Nephron progenitor cell (in vitro differentiated cells): ENCODE results near the gene GRID2.

Source experiments
- DNase-seq: peaks from one replicate; pipeline ENCODE4 v3.0.0; 2021
- H3K27ac Mint-ChIP-seq: 2 replicates; pipeline ENCODE4 v1.8.0; 2021; ENCODE audit warnings: mild to moderate bottlenecking, moderate library complexity, mixed read lengths
- H3K27me3 Mint-ChIP-seq: 2 replicates; pipeline ENCODE4 v1.8.0; 2021; ENCODE audit warnings: mild to moderate bottlenecking, low read depth, mixed read lengths; ENCODE audit not compliant: poor library complexity
- H3K36me3 Mint-ChIP-seq: 2 replicates; pipeline ENCODE4 v1.8.0; 2021; ENCODE audit warnings: low read depth, mixed read lengths
- H3K4me1 Mint-ChIP-seq: 2 replicates; pipeline ENCODE4 v1.8.0; 2021; ENCODE audit warnings: mixed read lengths
- H3K4me3 Mint-ChIP-seq: 2 replicates; pipeline ENCODE4 v1.8.0; 2021; ENCODE audit warnings: mild to moderate bottlenecking, moderate library complexity, mixed read lengths
- H3K9me3 Mint-ChIP-seq: 2 replicates; pipeline ENCODE4 v1.8.0; 2021; ENCODE audit warnings: mild to moderate bottlenecking, moderate library complexity, mixed read lengths
- TF ChIP-seq, protein P1 (sequence below): fragments of 200-600 bp; sonication (generic); IDR thresholded peaks from 2 replicates; pipeline ENCODE4 v1.5.0; 2021; ENCODE audit warnings: antibody characterized with exemption

The GRID2 gene

DNA sequence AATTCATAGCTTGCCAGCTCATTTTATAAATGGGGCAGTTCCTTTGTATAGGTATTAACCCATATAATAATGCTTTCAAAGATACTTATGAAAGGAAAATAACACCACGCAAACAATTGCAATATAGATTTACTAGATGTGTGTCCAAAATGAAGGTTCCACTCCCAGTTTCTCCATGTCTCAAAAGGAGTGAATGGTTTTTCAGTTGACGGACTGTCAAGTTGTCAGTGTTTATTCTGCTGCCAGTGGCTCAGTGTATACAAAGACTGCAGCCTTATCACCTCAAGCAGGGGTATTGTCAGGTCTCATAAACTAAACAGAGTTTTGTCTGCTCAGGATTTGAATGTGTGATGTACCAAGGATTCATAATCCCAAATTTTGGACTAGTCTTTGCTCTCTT lies 939.5 kb downstream of the GRID2 start:
- H3K27me3 Mint-ChIP-seq, result no peaks in the 10 kb centered on the region
- H3K9me3 Mint-ChIP-seq, result no peaks in the 10 kb centered on the region
- DNase-seq, result no peak
- H3K4me3 Mint-ChIP-seq, result no peak overlapping the region
- no peak overlapping the region for H3K27ac Mint-ChIP-seq
- no peaks in the 10 kb centered on the region for H3K4me1 Mint-ChIP-seq
- TF ChIP-seq, protein P1, sequence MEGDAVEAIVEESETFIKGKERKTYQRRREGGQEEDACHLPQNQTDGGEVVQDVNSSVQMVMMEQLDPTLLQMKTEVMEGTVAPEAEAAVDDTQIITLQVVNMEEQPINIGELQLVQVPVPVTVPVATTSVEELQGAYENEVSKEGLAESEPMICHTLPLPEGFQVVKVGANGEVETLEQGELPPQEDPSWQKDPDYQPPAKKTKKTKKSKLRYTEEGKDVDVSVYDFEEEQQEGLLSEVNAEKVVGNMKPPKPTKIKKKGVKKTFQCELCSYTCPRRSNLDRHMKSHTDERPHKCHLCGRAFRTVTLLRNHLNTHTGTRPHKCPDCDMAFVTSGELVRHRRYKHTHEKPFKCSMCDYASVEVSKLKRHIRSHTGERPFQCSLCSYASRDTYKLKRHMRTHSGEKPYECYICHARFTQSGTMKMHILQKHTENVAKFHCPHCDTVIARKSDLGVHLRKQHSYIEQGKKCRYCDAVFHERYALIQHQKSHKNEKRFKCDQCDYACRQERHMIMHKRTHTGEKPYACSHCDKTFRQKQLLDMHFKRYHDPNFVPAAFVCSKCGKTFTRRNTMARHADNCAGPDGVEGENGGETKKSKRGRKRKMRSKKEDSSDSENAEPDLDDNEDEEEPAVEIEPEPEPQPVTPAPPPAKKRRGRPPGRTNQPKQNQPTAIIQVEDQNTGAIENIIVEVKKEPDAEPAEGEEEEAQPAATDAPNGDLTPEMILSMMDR, result no peak
- H3K36me3 Mint-ChIP-seq, result no peaks in the 10 kb centered on the region

DNA sequence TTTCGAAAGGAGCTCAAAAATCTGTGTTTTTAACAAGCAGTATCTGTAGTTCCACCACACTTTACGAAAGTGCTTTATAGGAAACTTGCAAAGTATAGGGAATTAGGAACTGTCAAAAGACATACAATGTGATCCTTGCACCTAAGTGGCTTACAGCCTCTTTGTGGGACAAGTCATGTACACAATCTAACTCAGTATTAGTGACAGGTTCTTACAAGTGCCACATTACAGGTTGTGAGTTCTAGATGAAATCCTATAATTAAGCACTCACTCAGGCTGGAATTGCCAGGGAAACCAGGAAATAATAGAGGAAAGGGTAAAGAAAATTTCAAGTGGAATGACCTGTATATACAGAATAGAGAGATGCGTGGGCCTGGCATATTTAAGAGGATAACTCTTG lies 957.4 kb downstream of the GRID2 start:
- DNase-seq, result no peak
- no peak overlapping the region for H3K4me3 Mint-ChIP-seq
- H3K9me3 Mint-ChIP-seq, result no peaks in the 10 kb centered on the region
- TF ChIP-seq, protein P1, result no peak
- H3K27ac Mint-ChIP-seq, result no peak overlapping the region
- H3K36me3 Mint-ChIP-seq, result no peaks in the 10 kb centered on the region
- H3K27me3 Mint-ChIP-seq, result no peaks in the 10 kb centered on the region
- no peaks in the 10 kb centered on the region for H3K4me1 Mint-ChIP-seq

DNA sequence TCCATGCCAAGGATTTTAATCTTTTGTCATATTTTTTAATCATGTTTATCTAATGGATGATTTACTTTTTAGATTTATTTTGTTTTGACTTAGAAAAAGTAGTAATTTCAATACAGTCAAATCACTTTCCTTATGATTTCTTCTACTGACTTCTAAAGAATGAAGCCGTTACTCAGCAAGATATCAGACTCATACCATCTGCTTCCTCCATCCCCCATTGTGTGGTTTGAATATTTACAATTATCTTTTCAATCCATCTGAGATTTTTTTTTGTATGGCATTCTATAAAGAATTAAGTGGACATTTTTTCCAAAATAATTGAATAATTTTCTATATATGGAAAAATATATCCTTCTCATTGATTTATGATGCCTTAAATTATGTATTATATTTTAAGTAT lies 959.4 kb downstream of the GRID2 start:
- DNase-seq, result no peak
- Mint-ChIP-seq H3K27ac (no peak overlapping the region), H3K4me3 (no peak overlapping the region), H3K27me3 (no peaks in the 10 kb centered on the region), H3K4me1 (no peaks in the 10 kb centered on the region), H3K36me3 (no peaks in the 10 kb centered on the region), H3K9me3 (no peaks in the 10 kb centered on the region)
- TF ChIP-seq, protein P1, result no peak

DNA sequence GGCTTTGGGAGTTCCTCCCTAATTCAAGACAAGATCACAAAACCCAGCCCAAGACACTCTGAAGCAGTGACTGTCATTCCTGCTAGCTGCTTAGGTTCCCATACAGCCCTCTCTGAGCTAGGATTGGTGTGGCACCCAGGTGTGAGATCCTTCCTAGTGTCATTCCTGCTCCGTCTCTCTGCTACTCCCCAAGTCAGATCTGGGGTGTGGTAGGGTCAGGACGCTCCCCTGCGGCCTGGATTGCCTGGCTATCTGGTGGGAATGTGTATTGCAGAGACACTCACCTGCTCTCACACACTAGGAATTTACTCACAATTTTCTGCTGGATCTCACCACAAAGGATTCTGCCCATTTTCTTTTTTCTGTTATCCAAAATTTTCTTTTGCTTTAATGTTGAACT lies 964.0 kb downstream of the GRID2 start:
- H3K36me3 Mint-ChIP-seq, result no peaks in the 10 kb centered on the region
- H3K9me3 Mint-ChIP-seq, result no peaks in the 10 kb centered on the region
- no peak overlapping the region for H3K4me3 Mint-ChIP-seq
- TF ChIP-seq, protein P1, result no peak
- no peak for DNase-seq
- no peak overlapping the region for H3K27ac Mint-ChIP-seq
- no peaks in the 10 kb centered on the region for H3K4me1 Mint-ChIP-seq
- no peaks in the 10 kb centered on the region for H3K27me3 Mint-ChIP-seq

DNA sequence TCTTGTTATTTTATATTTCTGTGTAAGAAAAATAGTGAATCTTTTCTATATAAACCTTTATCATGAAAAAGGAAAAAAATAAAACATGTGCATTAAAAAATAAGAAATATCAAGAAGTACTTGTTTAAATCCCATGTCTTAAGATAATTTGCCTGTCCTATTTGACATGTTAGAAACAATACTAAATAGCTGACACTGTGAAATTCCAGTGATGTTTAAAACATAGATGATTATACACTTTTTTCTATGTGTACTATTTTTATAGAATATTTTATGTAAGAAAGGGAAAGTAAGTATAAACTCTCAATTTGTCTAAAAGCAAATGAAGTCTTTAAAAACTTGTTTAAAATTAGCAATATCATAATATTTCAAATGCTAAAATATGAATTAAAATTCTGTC lies 981.6 kb downstream of the GRID2 start:
- DNase-seq, result no peak
- Mint-ChIP-seq H3K36me3 (no peaks in the 10 kb centered on the region), H3K4me3 (no peak overlapping the region), H3K27me3 (no peaks in the 10 kb centered on the region), H3K4me1 (no peaks in the 10 kb centered on the region), H3K9me3 (no peaks in the 10 kb centered on the region), H3K27ac (no peak overlapping the region)
- TF ChIP-seq, protein P1, result no peak

DNA sequence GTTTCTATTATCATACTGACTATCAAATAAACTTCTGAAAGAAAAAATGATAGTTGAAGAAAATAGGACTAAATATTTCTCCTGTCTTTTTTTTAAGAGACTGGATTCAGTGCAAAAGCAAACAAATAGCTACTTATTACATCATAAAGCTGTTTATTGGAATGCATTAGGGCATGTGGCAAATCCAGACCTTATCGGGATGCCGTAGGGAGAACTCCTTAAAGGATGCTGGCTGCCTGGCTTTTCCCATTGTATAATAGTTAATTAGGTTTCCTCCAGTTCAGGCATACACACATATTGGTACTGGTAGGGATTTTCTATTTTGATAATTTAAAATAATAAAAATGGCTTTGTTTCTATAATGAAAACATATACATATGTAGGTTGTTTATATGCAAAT lies 985.5 kb downstream of the GRID2 start:
- no peaks in the 10 kb centered on the region for H3K9me3 Mint-ChIP-seq

More for the DNA sequence above, 985.5 kb downstream of the GRID2 start:
- no peak overlapping the region for H3K4me3 Mint-ChIP-seq
- no peaks in the 10 kb centered on the region for H3K36me3 Mint-ChIP-seq
- no peaks in the 10 kb centered on the region for H3K27me3 Mint-ChIP-seq
- H3K27ac Mint-ChIP-seq, result no peak overlapping the region
- no peaks in the 10 kb centered on the region for H3K4me1 Mint-ChIP-seq
- no peak for DNase-seq
- TF ChIP-seq, protein P1, result no peak
